Stimulated activated naive CD4-positive, alpha-beta T cell treated with Interleukin-2 at 50 U/mL for 16 hours (primary cell): ENCODE results near the gene FICD.
"Not testable (repeated sequence)": the region's sequence is repeated elsewhere in the genome, so short reads cannot be mapped to it uniquely, and the experiment has no call there.

Experiments
- DNase-seq: peaks from one replicate; lab custom pipeline; 2025; lab: John Stamatoyannopoulos, UW

Gene FICD

DNA sequence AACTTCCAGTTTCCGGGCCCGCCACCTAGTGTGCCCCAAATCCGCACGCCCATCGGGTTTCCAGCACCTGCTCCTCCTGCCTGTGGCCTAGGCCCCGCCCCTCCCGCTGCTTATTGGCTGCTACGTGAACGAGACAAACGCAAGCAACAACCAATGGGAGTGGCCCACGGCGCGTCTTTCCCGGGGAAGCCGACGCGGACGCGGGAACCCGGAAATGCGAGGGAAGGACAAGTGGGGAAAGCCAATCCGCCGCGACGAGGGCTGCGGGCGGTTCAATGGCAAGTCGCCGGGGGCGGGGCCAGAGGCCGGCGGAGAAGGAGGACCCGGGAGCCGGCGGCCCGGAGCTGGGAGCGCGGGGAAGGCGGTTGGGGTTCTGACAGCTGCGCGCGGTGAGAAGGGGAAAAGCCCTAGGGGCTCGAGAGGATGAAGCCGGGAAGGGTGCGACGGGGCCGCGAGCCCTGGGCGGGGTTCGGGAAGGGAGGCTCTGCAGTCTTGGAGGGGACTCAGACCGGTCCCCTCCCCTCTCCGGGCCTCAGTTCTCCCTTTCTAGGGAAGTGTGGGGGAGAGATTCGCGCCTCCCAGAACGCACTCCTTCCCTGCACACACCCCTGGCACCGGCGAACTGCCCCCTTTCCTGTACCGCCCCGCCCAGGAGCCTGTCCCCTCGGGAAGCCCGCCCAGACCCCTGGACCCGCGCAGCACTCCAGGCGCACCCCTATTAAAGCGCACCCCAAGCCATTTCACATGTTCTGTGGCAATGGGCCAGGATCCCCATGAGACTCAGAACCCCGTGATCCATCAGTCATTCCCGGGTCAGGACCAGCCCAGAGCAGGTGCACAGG is at the start of gene FICD:
TSS of gene FICD (plus strand) at position 305 of the 842 bp plus-strand sequence. CDS start 1,696 bp downstream, outside the sequence.
- DNase-seq = peak; percentile 99

- DNase-seq = no peak
Measured at GRCh38 chr12:108465417-108465816, 49.7 kb upstream of the FICD start.

GRCh38 chr12:108468196-108468968 is 46.7 kb upstream of the FICD start:
- DNase-seq = no peak

DNA sequence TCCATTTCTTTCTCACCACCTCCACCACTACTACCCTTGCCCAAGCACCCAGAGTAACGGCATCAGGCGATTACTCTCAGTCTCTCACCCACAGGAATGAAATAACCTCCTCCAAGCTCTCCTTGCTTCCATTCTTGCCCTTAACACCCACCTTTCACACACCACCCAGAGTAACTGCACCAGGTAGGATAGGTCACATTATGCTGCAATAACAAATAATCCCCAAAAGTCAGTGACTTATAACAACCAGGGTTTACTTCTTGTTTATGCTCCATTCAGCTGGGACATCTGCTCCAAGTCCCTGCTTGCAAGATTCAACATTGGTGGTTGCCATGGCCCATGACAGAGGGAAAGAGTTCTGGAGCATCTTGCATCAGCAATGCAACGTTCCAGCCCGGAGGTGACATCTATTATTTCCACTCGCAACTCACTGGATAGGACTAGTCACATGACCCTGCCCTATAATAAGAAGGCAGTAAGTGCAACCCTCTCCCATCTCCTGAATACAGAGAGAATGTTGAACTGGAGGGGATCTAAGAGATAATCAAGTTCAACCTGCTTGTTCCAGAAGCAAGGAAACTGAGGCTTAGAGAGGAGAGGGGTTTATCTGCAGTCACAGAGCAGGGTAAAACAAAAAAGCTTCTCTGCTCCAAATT is 41.5 kb upstream of the FICD start:
- DNase-seq = no peak

GRCh38 chr12:108475396-108475795 is 39.7 kb upstream of the FICD start:
- DNase-seq = no peak

GRCh38 chr12:108477055-108477880 is 37.8 kb upstream of the FICD start:
- DNase-seq = no peak

DNA sequence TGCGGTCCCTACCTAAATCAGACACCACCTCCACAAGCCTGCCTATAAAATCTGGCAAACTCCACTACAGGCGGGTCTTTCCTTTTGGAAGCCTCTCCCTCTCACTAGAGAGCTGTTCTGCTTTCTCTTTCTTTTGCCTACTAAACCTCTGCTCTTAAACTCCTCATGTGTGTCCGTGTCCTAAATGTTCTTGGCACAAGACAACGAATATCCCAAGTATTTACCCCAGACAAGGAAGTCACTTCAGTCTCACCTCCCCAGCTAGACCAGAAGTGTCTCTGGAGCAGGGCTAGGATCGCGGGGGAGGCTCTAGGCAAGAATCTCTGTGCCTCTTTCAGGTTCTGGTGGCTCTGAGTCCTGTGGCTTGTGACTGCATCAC is 37.2 kb upstream of the FICD start:
- no peak for DNase-seq

DNA sequence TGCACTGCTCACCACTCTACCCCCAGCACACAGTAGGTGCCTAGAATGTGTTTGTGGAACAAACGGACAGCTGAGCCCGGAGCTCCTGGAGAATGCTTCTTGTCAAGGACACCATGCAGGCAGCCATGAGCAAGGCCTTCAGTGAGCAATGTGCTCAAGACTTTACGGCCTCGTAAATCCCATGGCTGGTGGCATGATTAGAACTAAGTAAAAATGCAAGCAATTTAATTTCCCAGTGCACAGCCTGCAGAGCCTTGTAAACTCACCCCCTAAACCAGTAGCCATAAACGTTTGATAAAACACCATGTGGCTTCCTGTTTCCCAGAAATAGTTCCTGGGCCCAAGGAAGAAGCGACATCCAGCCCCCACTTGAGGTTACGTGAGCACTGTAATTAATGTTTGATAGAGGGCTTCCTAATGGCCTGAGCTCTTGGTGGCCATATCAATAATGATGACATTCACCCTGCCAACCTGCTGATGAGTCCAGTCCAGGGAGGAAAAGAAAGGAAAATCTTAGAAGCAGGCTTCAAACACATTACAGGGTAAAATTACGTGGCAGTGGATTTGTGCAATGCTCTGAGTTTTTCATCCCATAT is 36.4 kb upstream of the FICD start:
- DNase-seq = no peak

GRCh38 chr12:108479364-108480070 is 35.6 kb upstream of the FICD start:
- no peak for DNase-seq

DNA sequence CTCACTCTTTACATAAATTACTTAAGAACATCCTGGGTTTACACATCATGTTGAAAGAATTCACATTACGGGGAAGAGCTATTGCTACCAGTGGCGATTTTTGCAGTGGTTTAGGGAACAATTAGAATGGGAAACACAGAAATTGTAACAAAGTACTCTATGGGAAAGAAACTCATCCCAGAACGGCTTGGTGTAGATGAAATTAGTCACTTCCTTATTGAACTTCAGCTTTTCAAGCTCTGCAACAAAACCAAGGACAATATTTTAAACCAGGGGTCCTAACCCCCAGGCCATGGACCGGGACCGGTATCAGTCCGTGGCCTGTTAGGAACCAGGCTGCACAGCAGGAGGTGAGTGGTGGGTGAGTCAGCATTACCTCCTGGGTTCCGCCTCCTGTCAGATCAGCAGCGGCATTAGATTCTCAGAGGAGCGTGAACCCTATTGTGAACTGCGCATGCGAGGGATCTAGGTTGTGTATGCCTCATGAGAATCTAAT is 32.3 kb upstream of the FICD start:
- no peak for DNase-seq

DNA sequence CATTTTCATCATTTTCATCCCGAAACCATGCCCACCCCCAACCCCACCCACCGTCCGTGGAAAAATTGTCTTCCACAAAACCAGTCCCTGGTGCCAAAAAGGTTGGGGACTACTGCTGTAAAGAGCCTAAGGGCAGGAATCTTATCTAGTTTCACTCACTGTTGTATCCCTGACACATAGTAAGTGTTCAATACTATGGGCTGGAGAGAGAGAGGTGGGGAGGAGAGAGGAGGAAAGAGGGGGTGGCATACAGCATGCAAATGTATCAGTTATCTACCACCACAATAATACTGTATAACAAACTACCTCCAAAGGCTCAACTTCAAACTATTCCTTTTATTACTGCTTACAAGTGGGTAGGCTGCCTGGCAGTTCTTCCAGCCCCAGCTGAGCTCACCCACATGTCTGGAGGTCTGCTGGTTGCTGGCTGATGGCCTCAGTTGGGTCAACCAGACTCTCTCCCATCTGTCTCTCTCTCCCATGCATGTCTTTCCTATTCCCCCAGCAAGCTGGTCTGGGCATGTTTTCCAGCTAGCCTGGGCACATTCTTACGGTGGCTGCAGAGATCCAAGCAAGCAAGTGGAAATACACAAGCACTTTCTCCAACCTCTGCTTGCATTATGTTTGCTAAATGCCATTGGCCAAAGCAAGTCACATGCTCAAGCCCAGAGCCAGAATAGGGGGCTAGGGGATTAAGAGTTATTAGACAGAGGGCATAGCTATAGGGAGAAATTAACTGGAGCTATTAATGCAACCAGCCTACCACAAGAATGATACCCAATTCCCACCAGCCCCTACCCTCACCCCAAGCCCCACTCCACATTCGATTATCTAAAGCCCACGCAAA is 31.6 kb upstream of the FICD start:
- no peak for DNase-seq

GRCh38 chr12:108484431-108484830 is 30.6 kb upstream of the FICD start:
- DNase-seq = no peak

DNA sequence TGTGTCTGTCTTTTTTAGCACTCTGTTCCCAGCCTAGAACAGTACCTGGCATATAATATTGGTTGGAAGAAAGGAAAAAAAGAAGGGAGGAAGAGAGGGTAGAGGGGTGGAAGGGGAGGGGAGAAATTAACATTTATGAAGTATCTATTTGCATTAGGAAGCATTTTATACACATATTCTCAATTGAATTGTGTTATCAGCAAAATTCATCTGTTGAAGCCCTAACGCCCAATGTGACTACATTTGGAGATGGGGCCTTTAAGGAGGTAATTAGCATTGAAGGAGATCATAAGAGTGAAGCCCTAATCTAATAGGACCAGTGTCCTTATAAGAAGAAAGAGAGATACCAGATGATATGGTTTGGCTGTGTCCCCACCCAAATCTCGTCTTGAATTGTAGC is 30.2 kb upstream of the FICD start:
- DNase-seq = no peak

GRCh38 chr12:108485371-108485770 is 29.7 kb upstream of the FICD start:
- not testable (repeated sequence) for DNase-seq

DNA sequence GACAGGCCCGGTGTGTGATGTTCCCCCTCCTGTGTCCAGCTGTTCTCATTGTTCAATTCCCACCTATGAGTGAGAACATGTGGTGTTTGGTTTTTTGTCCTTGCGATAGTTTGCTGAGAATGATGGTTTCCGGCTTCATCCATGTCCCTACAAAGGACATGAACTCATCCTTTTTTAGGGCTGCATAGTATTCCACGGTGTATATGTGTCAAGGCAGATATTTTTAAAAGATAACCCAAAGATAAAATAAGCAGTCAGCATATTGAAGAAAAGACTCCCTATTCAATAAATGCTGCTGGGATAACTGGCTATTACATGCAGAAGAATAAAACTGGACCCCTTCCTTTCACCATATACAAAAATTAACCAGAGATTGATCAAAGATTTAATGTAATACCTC is 28.0 kb upstream of the FICD start:
- DNase-seq = not testable (repeated sequence)

DNA sequence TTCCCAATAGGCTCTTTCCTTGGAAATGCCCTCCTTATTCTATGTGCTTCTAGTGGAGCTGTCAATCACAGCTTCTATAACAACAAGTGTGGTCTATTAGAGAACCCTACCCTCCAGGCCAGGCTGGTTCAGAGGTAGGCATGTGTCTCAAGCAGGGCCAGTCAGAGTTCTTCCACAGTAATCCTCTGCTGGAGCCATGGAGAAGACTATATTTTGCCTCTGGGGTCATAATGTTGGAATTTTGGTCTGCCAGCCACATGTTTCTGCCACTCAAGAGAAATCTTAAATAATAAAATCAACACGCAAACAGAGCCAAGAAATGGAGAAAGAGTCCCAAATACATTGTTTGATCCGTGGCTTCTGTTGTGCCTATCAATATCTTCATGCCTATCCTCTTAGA is 23.8 kb upstream of the FICD start:
- DNase-seq = no peak

DNA sequence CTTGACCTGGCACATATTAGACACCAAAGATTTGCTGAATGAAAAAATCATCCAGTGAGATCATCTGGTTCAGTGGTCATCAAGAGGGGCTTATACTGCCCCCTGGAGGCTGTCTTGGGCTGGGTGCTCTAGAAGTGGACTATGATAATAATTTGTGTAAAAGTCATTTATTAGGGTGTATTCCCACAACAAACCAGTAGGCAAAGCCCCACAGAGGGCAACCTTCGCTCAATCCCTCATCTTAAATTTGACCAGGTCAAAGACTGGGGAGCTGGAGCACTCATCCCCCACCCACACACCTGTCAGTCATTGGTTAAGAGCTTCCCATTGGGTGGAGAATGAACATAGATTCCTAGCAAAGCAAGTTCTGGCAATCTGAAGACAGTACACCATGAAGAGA is 20.0 kb upstream of the FICD start:
- no peak for DNase-seq

DNA sequence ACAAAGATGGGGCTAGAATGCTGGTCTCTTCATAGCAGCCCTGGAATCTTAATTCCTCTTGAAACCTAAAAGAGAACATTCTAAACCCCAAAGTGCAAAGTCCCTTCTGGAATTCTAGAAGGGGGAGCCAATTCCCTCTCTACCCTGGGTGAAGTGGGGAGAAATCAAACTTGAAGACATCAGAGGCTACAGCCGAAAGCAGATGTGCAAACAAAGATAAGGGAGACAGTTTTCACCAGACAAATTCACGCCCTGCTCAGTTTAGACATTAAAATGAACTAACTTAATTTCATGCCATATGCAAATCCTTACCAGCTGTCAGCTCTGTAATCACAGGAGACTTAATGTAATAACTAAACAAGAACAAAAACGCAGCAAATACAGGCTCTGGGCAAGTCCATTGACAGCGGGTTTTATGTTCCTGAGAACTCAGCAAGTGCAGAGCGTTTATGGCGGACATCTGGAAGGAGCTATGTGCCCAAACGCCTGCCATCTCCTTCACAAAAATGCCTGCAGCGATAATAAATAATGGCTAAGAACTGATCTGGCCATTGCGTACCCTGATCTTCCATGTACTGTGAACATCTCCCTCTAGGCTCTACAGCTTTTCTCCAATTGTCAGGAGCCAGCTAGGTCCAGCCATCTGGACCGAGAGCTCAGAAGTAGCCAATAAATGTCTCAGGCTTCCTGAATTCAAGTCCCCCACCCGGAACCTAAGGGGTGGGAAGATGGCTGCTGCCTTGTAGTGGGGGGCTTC is 19.1 kb upstream of the FICD start:
- DNase-seq = no peak

GRCh38 chr12:108498136-108498535 is 16.9 kb upstream of the FICD start:
- no peak for DNase-seq
